GM19025 (cell line): ENCODE data around the gene B3GNT5.
A peak's percentile ranks its signal among the peaks of the same experiment; 100 is the strongest.

Experiments
- ATAC-seq: cut with Tn5 transposase; IDR thresholded peaks from one replicate; pipeline ENCODE4 v1.9.1; 2021; ENCODE audit warnings: mild to moderate bottlenecking, low read depth, moderate library complexity; ENCODE audit not compliant: unreplicated experiment

B3GNT5 gene

GRCh38 chr3:183287301-183287971 is 34.4 kb downstream of the B3GNT5 start:
- ATAC-seq = no peak

- no peak for ATAC-seq
These were observed 35.1 kb downstream of the B3GNT5 start for GRCh38 chr3:183288117-183288516.

- ATAC-seq = no peak
These were observed 37.2 kb downstream of the B3GNT5 start for GRCh38 chr3:183290216-183290615.

- no peak for ATAC-seq
These were observed 38.5 kb downstream of the B3GNT5 start for GRCh38 chr3:183291497-183292031.

- ATAC-seq = no peak
These were observed 40.9 kb downstream of the B3GNT5 start for GRCh38 chr3:183293966-183294365.

- ATAC-seq = no peak
These were observed 42.2 kb downstream of the B3GNT5 start for GRCh38 chr3:183295211-183295610.

GRCh38 chr3:183296944-183297343 is 43.9 kb downstream of the B3GNT5 start:
- no peak for ATAC-seq

- no peak for ATAC-seq
These were observed 45.7 kb downstream of the B3GNT5 start for GRCh38 chr3:183298701-183299153.

GRCh38 chr3:183299976-183300375 is 46.9 kb downstream of the B3GNT5 start:
- ATAC-seq = no peak

GRCh38 chr3:183300996-183301562 is 48.0 kb downstream of the B3GNT5 start:
- no peak for ATAC-seq

- no peak for ATAC-seq
These were observed 49.0 kb downstream of the B3GNT5 start for GRCh38 chr3:183301937-183302580.

- no peak for ATAC-seq
These were observed 50.6 kb downstream of the B3GNT5 start for GRCh38 chr3:183303690-183304089.

GRCh38 chr3:183306798-183307671 is 54.0 kb downstream of the B3GNT5 start:
- ATAC-seq = peak; percentile 66

- ATAC-seq = no peak
These were observed 54.7 kb downstream of the B3GNT5 start for GRCh38 chr3:183307749-183308148.

- no peak for ATAC-seq
These were observed 55.7 kb downstream of the B3GNT5 start for GRCh38 chr3:183308751-183309150.

GRCh38 chr3:183309276-183309675 is 56.2 kb downstream of the B3GNT5 start:
- no peak for ATAC-seq

- ATAC-seq = no peak
These were observed 57.9 kb downstream of the B3GNT5 start for GRCh38 chr3:183310936-183311335.

- ATAC-seq = no peak
These were observed 59.4 kb downstream of the B3GNT5 start for GRCh38 chr3:183312433-183312832.

GRCh38 chr3:183313351-183313750 is 60.3 kb downstream of the B3GNT5 start:
- ATAC-seq = no peak

- ATAC-seq = no peak
These were observed 60.7 kb downstream of the B3GNT5 start for GRCh38 chr3:183313764-183314163.

- no peak for ATAC-seq
These were observed 62.7 kb downstream of the B3GNT5 start for GRCh38 chr3:183315739-183316138.
